Measurements from ENCODE around the gene PDE11A. TPM values are rescaled to one million over a fixed set of nuclear protein-coding genes. Genes with fewer than 3 reads are reported as not detected.

The PDE11A gene
- total RNA-seq, 4 donors from 2014 or later, result 0.11 to 1.2 (median 0.26) TPM

DNA sequence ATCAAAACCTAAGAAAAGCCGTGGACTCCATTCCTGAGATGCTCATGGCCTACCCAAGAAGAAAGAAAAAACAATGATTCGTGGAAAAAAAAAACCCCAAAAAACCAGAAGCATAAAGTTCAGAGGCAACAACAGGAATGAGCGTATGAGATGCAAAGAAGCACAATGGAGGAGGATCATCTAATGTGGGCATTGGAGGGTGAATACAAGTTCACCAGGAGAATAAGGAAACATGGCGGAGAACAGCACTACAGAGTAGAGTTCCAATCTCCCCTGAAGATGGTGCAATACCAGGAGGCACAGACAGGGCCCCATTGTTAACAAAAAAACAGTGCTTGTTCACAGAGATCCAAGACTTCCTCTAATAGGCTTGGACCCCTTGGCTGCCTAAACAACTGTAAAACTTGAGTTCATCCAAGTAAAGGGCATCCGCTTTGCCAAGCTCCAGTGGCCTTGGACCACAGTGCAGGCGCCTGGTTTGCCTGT is 337.2 kb downstream of the PDE11A start:
- DNase-seq (ENCODE audit: low spot score in 2 of 2), result no peak
- 95 to 98% methylated on average over 6 of the region's 6 CpGs for WGBS, 2 donors
- no peak for TF ChIP-seq POLR2A (IDR thresholded peaks at IDR 0.05)
- TF ChIP-seq, protein P1, sequence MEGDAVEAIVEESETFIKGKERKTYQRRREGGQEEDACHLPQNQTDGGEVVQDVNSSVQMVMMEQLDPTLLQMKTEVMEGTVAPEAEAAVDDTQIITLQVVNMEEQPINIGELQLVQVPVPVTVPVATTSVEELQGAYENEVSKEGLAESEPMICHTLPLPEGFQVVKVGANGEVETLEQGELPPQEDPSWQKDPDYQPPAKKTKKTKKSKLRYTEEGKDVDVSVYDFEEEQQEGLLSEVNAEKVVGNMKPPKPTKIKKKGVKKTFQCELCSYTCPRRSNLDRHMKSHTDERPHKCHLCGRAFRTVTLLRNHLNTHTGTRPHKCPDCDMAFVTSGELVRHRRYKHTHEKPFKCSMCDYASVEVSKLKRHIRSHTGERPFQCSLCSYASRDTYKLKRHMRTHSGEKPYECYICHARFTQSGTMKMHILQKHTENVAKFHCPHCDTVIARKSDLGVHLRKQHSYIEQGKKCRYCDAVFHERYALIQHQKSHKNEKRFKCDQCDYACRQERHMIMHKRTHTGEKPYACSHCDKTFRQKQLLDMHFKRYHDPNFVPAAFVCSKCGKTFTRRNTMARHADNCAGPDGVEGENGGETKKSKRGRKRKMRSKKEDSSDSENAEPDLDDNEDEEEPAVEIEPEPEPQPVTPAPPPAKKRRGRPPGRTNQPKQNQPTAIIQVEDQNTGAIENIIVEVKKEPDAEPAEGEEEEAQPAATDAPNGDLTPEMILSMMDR (IDR thresholded peaks at IDR 0.05), result no peak
- intact Hi-C loops (cut with DNase I; ENCODE audit: low total_unique reads), result no loop called here
- H3K4me3 ChIP-seq (ENCODE audit: low read depth, poor library complexity, severe bottlenecking), result no peak overlapping the region

- WGBS, 2 donors, result 89 to 95% methylated on average over 2 of the region's 2 CpGs
- TF ChIP-seq POLR2A (IDR thresholded peaks at IDR 0.05), result no peak
- TF ChIP-seq, protein P1 (IDR thresholded peaks at IDR 0.05), result no peak
- DNase-seq (ENCODE audit: low spot score in 2 of 2), result no peak
- intact Hi-C loops (cut with DNase I; ENCODE audit: low total_unique reads), result no loop called here
- no peak overlapping the region for H3K4me3 ChIP-seq (ENCODE audit: low read depth, poor library complexity, severe bottlenecking)
These were observed 339.2 kb downstream of the PDE11A start for GRCh38 chr2:177733322-177733855.

GRCh38 chr2:177731384-177731783 is 341.2 kb downstream of the PDE11A start:
- DNase-seq (ENCODE audit: low spot score in 2 of 2), result no peak
- intact Hi-C loops (cut with DNase I; ENCODE audit: low total_unique reads), result no loop called here
- TF ChIP-seq, protein P1 (IDR thresholded peaks at IDR 0.05), result no peak
- no peak for TF ChIP-seq POLR2A (IDR thresholded peaks at IDR 0.05)
- H3K4me3 ChIP-seq (ENCODE audit: low read depth, poor library complexity, severe bottlenecking), result no peak overlapping the region
- WGBS, 2 donors, result 75 to 83% methylated on average over 3 of the region's 3 CpGs

GRCh38 chr2:177730792-177731191 is 341.8 kb downstream of the PDE11A start:
- intact Hi-C loops (cut with DNase I; ENCODE audit: low total_unique reads), result no loop called here
- DNase-seq (ENCODE audit: low spot score in 2 of 2), result no peak
- 81 to 84% methylated on average over 2 of the region's 2 CpGs for WGBS, 2 donors
- no peak overlapping the region for H3K4me3 ChIP-seq (ENCODE audit: low read depth, poor library complexity, severe bottlenecking)
- no peak for TF ChIP-seq POLR2A (IDR thresholded peaks at IDR 0.05)
- TF ChIP-seq, protein P1 (IDR thresholded peaks at IDR 0.05), result no peak

DNA sequence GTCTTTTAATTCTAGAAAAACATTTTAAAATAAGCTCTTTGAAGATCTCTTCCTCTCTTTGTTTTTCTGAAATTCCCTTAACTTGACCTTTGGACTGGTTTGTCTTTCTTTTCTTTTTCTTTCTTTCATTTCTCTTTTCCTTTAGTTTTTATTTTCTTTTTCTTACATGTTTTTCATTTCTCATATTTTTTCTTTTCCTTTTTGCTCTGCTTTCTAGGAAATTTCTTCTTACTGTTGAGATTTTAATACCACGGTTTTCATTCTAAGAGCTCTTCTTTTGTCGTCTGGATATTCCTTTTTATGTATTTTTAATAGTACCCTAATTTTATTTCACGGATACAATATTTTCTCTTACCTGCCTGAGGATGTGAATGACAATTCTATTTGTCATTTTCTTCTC is 342.2 kb downstream of the PDE11A start:
- intact Hi-C loops (cut with DNase I; ENCODE audit: low total_unique reads), result no loop called here
- WGBS, 2 donors, result 89 to 91% methylated on average over 3 of the region's 3 CpGs
- TF ChIP-seq, protein P1 (IDR thresholded peaks at IDR 0.05), result no peak
- no peak for TF ChIP-seq POLR2A (IDR thresholded peaks at IDR 0.05)
- no peak for DNase-seq (ENCODE audit: low spot score in 2 of 2)
- no peak overlapping the region for H3K4me3 ChIP-seq (ENCODE audit: low read depth, poor library complexity, severe bottlenecking)

DNA sequence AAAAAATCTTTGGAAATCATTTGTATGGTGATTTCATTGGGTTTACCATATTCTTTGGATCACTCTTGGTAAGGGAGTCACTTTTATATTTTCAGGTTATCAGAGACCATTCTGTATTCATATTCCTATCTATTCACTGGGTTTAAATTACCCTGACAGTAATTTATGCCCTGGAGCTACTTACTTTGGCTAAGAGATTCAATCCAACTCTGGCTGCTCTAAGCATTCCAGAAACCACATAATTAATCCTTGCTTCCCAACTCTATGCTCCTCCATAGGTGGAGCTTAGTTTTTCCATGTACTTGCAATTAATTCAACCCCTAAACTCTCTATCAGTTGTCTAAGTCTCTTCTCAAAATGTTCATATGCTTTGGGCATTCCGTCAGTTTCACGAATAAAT is 343.7 kb downstream of the PDE11A start:
- WGBS, 2 donors, result 69 to 73% methylated on average over 2 of the region's 2 CpGs
- TF ChIP-seq, protein P1 (IDR thresholded peaks at IDR 0.05), result no peak
- no peak for TF ChIP-seq POLR2A (IDR thresholded peaks at IDR 0.05)
- no peak overlapping the region for H3K4me3 ChIP-seq (ENCODE audit: low read depth, poor library complexity, severe bottlenecking)
- intact Hi-C loops (cut with DNase I; ENCODE audit: low total_unique reads), result no loop called here
- DNase-seq (ENCODE audit: low spot score in 2 of 2), result no peak

Measured in lower leg skin (tissue), 4 donors.